Right kidney (tissue), 9 donors: ENCODE measurements around the gene SCN1A.
A peak's percentile ranks its signal among the peaks of the same experiment; 100 is the strongest.
"Not testable (repeated sequence)": the region's sequence is repeated elsewhere in the genome, so short reads cannot be mapped to it uniquely, and the experiment has no call there.

Experiments used
- DNase-seq: peaks from one replicate; pipeline ENCODE4 v3.0.0-alpha.2; 2016
- long read RNA-seq, 8 donors: transcript quantifications; one replicate each; lab custom pipeline, GENCODE V29; 2026

The SCN1A gene
- long read RNA-seq, donor 1: 0 reads
- long read RNA-seq, donor 2: 0 reads
- long read RNA-seq, donor 3: 0 reads
- long read RNA-seq, donor 4: 0 reads
- long read RNA-seq, donor 5: 0 reads
- long read RNA-seq, donor 6: 0 reads
- long read RNA-seq, donor 7: 0 reads
- long read RNA-seq, donor 8: 0 reads

GRCh38 chr2:166127217-166128155 is at the start of gene SCN1A:
Gene SCN1A (minus strand): TSS chr2:166128020. CDS start chr2:166073621, 54,399 bp downstream.
- peak; percentile 15 for DNase-seq

GRCh38 chr2:166173263-166173662 is 45.4 kb upstream of the SCN1A start:
- no peak for DNase-seq

- no peak for DNase-seq
Observed at GRCh38 chr2:166171216-166171615, 43.4 kb upstream of the SCN1A start.

GRCh38 chr2:166170356-166170755 is 42.5 kb upstream of the SCN1A start:
- no peak for DNase-seq

GRCh38 chr2:166167449-166167848 is 39.6 kb upstream of the SCN1A start:
- DNase-seq: no peak

- DNase-seq: no peak
Observed at GRCh38 chr2:166163775-166164174, 36.0 kb upstream of the SCN1A start.

GRCh38 chr2:166158546-166158945 is 30.7 kb upstream of the SCN1A start:
- DNase-seq: no peak

- DNase-seq: no peak
Observed at GRCh38 chr2:166157578-166157977, 29.8 kb upstream of the SCN1A start.

- no peak for DNase-seq
Observed at GRCh38 chr2:166156985-166157490, 29.2 kb upstream of the SCN1A start.

GRCh38 chr2:166155589-166155988 is 27.8 kb upstream of the SCN1A start:
- no peak for DNase-seq

- no peak for DNase-seq
Observed at GRCh38 chr2:166154685-166155338, 27.0 kb upstream of the SCN1A start.

- DNase-seq: no peak
Observed at GRCh38 chr2:166152064-166152463, 24.2 kb upstream of the SCN1A start.

GRCh38 chr2:166148500-166149400 is 20.9 kb upstream of the SCN1A start:
- no peak for DNase-seq

- DNase-seq: no peak
Observed at GRCh38 chr2:166147883-166148282, 20.1 kb upstream of the SCN1A start.

- DNase-seq: no peak
Observed at GRCh38 chr2:166144071-166144470, 16.3 kb upstream of the SCN1A start.

GRCh38 chr2:166140932-166141331 is 13.1 kb upstream of the SCN1A start:
- no peak for DNase-seq

GRCh38 chr2:166140475-166140874 is 12.7 kb upstream of the SCN1A start:
- no peak for DNase-seq

GRCh38 chr2:166139479-166139878 is 11.7 kb upstream of the SCN1A start:
- not testable (repeated sequence) for DNase-seq

GRCh38 chr2:166138667-166139066 is 10.8 kb upstream of the SCN1A start:
- no peak for DNase-seq

- no peak for DNase-seq
Observed at GRCh38 chr2:166138144-166138543, 10.3 kb upstream of the SCN1A start.

- DNase-seq: no peak
Observed at GRCh38 chr2:166137331-166137730, 9.5 kb upstream of the SCN1A start.

- no peak for DNase-seq
Observed at GRCh38 chr2:166135849-166136258, 8.0 kb upstream of the SCN1A start.
